ENCODE results near the gene CDCP1. TPM values are rescaled to one million over a fixed set of nuclear protein-coding genes. Genes with fewer than 3 reads are reported as not detected.
A peak's percentile ranks its signal among the peaks of the same experiment; 100 is the strongest.

CDCP1 gene
- total RNA-seq, 1 donor from 2014 or later, result 0.71 TPM

DNA sequence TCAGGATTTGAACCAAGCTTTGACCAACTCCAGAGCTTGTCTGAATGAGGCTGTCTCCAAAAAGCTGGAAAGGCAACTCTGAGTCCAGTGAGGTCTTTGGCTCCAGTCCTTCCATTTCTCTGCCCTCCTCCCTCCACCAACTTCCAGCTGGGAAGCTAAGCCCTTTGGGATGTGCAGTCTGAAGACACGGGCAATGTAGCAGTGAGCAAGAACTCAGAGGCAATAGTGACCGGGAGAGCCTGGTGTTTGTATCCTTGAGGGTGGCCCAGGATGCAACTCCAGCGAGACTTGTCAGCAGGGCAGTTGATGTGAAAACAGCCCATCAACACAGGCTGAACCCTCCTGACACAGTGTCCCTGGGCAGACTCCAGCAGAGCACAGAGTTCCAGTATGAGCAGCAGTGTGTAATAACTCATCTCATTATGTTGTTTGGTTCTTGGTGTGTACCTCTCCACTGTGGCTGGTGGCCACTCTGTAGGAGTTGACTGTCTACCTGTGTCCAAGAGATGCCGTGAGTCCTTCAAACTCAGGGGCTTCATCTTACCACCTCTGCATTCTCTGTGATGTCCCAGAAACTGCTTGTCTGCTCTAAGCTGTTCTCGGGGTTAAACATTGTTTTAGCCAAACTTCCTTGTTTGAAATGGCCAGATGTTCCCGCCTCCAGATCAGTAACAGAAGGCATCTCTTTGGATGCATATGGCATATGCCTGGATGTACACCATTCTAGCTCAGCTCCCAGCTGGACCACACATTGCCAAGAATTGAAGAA lies 6.6 kb downstream of the CDCP1 start:
- H3K36me3 Mint-ChIP-seq (ENCODE audit: unreplicated experiment), result no peaks in the 10 kb centered on the region
- no peak for DNase-seq
- H3K4me3 Mint-ChIP-seq (ENCODE audit: unreplicated experiment), result no peak overlapping the region
- H3K27ac Mint-ChIP-seq (ENCODE audit: unreplicated experiment), result peak overlapping the region; percentile 31
- TF ChIP-seq, protein P1, sequence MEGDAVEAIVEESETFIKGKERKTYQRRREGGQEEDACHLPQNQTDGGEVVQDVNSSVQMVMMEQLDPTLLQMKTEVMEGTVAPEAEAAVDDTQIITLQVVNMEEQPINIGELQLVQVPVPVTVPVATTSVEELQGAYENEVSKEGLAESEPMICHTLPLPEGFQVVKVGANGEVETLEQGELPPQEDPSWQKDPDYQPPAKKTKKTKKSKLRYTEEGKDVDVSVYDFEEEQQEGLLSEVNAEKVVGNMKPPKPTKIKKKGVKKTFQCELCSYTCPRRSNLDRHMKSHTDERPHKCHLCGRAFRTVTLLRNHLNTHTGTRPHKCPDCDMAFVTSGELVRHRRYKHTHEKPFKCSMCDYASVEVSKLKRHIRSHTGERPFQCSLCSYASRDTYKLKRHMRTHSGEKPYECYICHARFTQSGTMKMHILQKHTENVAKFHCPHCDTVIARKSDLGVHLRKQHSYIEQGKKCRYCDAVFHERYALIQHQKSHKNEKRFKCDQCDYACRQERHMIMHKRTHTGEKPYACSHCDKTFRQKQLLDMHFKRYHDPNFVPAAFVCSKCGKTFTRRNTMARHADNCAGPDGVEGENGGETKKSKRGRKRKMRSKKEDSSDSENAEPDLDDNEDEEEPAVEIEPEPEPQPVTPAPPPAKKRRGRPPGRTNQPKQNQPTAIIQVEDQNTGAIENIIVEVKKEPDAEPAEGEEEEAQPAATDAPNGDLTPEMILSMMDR (IDR thresholded peaks at IDR 0.05; ENCODE audit: partially characterized antibody, unreplicated experiment), result no peak
- H3K27me3 Mint-ChIP-seq (ENCODE audit: unreplicated experiment), result peaks cover 8% of the 10 kb centered on the region
- peaks cover 19% of the 10 kb centered on the region for H3K4me1 Mint-ChIP-seq (ENCODE audit: low read depth, unreplicated experiment)
- H3K9me3 Mint-ChIP-seq (ENCODE audit: unreplicated experiment), result peaks cover 7% of the 10 kb centered on the region

DNA sequence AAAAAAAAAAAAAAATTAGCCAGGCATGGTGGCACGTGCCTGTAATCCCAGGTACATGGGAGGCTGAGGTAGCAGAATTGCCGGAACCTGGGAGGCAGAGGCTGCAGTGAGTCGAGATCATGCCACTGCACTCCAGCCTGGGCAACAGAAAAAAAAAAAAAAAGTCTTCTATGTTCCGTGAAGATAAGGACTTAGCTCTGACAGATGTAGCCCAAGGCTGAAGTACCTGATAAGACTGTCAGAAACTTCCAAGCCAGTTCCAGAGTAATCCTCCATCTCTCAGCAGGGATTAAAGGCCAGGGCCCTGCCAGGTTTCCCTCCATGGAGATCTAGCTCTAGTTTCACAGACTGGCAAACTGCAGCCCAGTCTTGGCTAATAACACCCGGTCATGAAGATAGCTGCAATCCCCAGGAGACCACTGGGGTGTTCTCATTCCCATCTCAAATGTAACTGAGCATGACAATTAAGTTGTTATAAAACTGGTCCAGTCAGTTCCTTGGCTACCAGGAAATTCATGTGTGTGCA lies 8.5 kb downstream of the CDCP1 start:
- Mint-ChIP-seq H3K27ac (ENCODE audit: unreplicated experiment) (no peak overlapping the region), H3K4me3 (ENCODE audit: unreplicated experiment) (no peak overlapping the region), H3K27me3 (ENCODE audit: unreplicated experiment) (peaks cover 6% of the 10 kb centered on the region), H3K4me1 (ENCODE audit: low read depth, unreplicated experiment) (peaks cover 19% of the 10 kb centered on the region), H3K9me3 (ENCODE audit: unreplicated experiment) (peaks cover 7% of the 10 kb centered on the region), H3K36me3 (ENCODE audit: unreplicated experiment) (no peaks in the 10 kb centered on the region)
- DNase-seq, result no peak
- TF ChIP-seq, protein P1 (IDR thresholded peaks at IDR 0.05; ENCODE audit: partially characterized antibody, unreplicated experiment), result no peak

DNA sequence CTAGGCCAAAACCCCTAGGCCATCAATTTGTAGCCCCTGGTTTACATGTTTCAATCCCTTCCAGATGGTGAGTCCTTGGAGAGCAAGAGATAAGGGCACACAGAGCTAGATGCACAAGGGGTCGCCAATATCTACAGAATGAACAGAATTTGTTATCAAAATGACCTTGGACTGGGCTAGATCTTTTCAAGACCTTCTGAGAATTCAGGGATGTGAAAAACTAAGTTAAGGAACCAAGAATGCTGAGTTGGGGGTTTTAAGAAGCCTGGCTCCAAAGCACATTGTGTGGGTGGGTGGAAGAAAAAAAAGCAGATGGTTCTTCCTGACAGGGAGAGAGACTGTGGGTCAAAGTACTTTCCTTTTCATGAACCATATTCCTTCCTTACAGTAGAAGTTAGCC lies 10.2 kb downstream of the CDCP1 start:
- TF ChIP-seq, protein P1 (IDR thresholded peaks at IDR 0.05; ENCODE audit: partially characterized antibody, unreplicated experiment), result no peak
- no peak for DNase-seq
- Mint-ChIP-seq H3K4me3 (ENCODE audit: unreplicated experiment) (no peak overlapping the region), H3K27ac (ENCODE audit: unreplicated experiment) (no peak overlapping the region), H3K4me1 (ENCODE audit: low read depth, unreplicated experiment) (peaks cover 19% of the 10 kb centered on the region), H3K36me3 (ENCODE audit: unreplicated experiment) (no peaks in the 10 kb centered on the region), H3K9me3 (ENCODE audit: unreplicated experiment) (peaks cover 4% of the 10 kb centered on the region), H3K27me3 (ENCODE audit: unreplicated experiment) (peaks cover 2% of the 10 kb centered on the region)

DNA sequence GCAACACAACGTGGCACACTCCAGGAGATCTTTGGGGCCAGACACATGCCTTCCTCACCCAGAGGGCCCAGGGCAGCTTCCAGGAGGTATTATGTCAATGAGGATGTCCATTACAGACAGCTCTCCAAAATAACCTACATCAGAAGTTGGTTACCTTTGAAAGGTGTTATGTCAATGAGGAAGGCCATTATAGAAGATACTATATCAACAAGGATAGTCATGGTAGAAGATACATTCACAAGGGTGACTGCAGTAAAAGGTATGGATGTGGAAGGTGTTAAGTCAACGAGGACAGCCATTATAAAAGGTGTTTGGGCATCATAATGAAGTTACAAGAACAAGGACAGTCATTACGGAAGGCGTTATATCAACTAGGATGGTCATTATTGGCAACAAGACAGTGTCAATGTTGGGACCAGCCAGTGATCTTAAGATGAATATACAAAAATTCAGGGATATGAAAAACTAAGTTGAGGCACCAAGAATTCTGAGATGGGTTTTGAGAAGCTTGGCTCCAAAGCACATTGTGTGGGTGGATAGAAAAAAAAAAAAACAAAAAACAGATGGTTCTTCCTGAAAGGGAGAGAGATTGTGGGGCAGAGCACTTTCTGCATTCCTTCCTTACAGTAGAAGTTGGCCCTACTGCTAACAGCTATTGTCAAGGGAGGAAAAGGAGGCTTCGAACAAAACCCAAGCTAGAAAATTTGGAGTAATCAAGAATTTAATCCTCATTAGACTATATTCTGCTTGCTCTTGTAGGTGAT lies 11.2 kb downstream of the CDCP1 start:
- TF ChIP-seq, protein P1 (IDR thresholded peaks at IDR 0.05; ENCODE audit: partially characterized antibody, unreplicated experiment), result no peak
- Mint-ChIP-seq H3K4me1 (ENCODE audit: low read depth, unreplicated experiment) (peaks cover 14% of the 10 kb centered on the region), H3K27ac (ENCODE audit: unreplicated experiment) (no peak overlapping the region), H3K36me3 (ENCODE audit: unreplicated experiment) (no peaks in the 10 kb centered on the region), H3K9me3 (ENCODE audit: unreplicated experiment) (peaks cover 4% of the 10 kb centered on the region), H3K4me3 (ENCODE audit: unreplicated experiment) (no peak overlapping the region), H3K27me3 (ENCODE audit: unreplicated experiment) (peaks cover 2% of the 10 kb centered on the region)
- DNase-seq, result no peak

Data from glutamatergic neuron (in vitro differentiated cells).